KMS-11 (cell line): ENCODE data around the gene WASF2.

Experiments
- H2AFZ ChIP-seq: fragments of 200-600 bp; sonication (generic); 2 replicates; pipeline ENCODE4 v1.6.1; 2016; ENCODE audit warnings: antibody characterized with exemption, mixed run types, low read depth
- H3K27ac ChIP-seq: fragments of 200-600 bp; sonication (generic); 2 replicates; pipeline ENCODE4 v1.6.1; 2016; ENCODE audit warnings: mild to moderate bottlenecking, mixed run types
- H3K27me3 ChIP-seq: fragments of 200-600 bp; sonication (generic); 2 replicates; pipeline ENCODE4 v1.6.1; 2017; ENCODE audit warnings: mild to moderate bottlenecking, low read depth, mixed run types, moderate library complexity; ENCODE audit not compliant: insufficient read depth
- H3K36me3 ChIP-seq: fragments of 200-600 bp; sonication (generic); 2 replicates; pipeline ENCODE4 v1.6.1; 2017; ENCODE audit warnings: mild to moderate bottlenecking, mixed run types; ENCODE audit not compliant: insufficient read depth
- H3K4me1 ChIP-seq: fragments of 200-600 bp; sonication (generic); 2 replicates; pipeline ENCODE4 v1.6.1; 2016; ENCODE audit warnings: mild to moderate bottlenecking, low read depth, mixed run types; ENCODE audit not compliant: poor library complexity, severe bottlenecking
- H3K4me2 ChIP-seq: fragments of 200-600 bp; sonication (generic); 2 replicates; pipeline ENCODE4 v1.7.0; 2016; ENCODE audit warnings: mild to moderate bottlenecking, mixed run types
- H3K4me3 ChIP-seq: fragments of 200-600 bp; sonication (generic); IDR thresholded peaks from 2 replicates; pipeline ENCODE4 v1.6.1; 2017; ENCODE audit warnings: low read depth, low read length, mixed read lengths; ENCODE audit not compliant: insufficient read depth
- H3K79me2 ChIP-seq: fragments of 200-600 bp; sonication (generic); 2 replicates; pipeline ENCODE4 v1.6.1; 2016; ENCODE audit warnings: low read depth, mixed run types; ENCODE audit not compliant: insufficient read depth
- H3K9ac ChIP-seq: fragments of 200-600 bp; sonication (generic); 2 replicates; pipeline ENCODE4 v1.6.1; 2016; ENCODE audit warnings: mild to moderate bottlenecking, mixed run types
- H4K20me1 ChIP-seq: fragments of 200-600 bp; sonication (generic); 2 replicates; pipeline ENCODE4 v1.6.1; 2016; ENCODE audit warnings: mild to moderate bottlenecking, mixed run types; ENCODE audit not compliant: insufficient read depth
- TF ChIP-seq, protein P1 (sequence below): fragments of 200-600 bp; sonication (generic); conservative IDR thresholded peaks from 2 replicates; pipeline ENCODE4 v1.6.1; 2017; ENCODE audit warnings: low read depth, mild to moderate bottlenecking, antibody characterized with exemption, low read length, moderate library complexity, mixed read lengths

The WASF2 gene

GRCh38 chr1:27359822-27360158 is 130.2 kb downstream of the WASF2 start:
- Histone ChIP-seq H3K27me3 (no peaks in the 10 kb centered on the region), H3K27ac (no peak overlapping the region), H3K4me2 (no peak overlapping the region), H3K79me2 (no peaks in the 10 kb centered on the region), H3K36me3 (no peaks in the 10 kb centered on the region), H2AFZ (no peak overlapping the region), H3K4me3 (no peak overlapping the region), H3K4me1 (peaks cover 7% of the 10 kb centered on the region), H3K9ac (no peak overlapping the region), H4K20me1 (no peaks in the 10 kb centered on the region)
- TF ChIP-seq, protein P1, sequence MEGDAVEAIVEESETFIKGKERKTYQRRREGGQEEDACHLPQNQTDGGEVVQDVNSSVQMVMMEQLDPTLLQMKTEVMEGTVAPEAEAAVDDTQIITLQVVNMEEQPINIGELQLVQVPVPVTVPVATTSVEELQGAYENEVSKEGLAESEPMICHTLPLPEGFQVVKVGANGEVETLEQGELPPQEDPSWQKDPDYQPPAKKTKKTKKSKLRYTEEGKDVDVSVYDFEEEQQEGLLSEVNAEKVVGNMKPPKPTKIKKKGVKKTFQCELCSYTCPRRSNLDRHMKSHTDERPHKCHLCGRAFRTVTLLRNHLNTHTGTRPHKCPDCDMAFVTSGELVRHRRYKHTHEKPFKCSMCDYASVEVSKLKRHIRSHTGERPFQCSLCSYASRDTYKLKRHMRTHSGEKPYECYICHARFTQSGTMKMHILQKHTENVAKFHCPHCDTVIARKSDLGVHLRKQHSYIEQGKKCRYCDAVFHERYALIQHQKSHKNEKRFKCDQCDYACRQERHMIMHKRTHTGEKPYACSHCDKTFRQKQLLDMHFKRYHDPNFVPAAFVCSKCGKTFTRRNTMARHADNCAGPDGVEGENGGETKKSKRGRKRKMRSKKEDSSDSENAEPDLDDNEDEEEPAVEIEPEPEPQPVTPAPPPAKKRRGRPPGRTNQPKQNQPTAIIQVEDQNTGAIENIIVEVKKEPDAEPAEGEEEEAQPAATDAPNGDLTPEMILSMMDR: no peak

DNA sequence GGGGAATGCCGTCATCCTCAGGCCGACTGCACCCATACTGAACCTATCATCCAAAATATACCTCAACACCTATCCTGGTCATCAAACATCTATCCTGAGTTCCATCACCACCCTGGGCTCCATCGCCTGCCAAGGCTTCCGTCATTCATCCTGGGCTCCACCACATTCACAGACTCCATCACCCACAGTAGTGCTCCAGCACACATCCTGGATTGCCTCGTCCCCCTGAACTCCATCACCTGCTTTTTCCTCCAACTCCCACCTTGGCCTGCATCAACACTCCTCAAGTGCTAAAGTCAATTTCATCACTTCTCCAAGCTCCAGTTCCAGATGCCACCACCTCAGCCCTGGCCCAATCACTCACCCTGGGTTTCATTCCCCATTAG is 131.0 kb downstream of the WASF2 start:
- H3K4me2 ChIP-seq: no peak overlapping the region
- no peaks in the 10 kb centered on the region for H3K36me3 ChIP-seq
- no peaks in the 10 kb centered on the region for H3K79me2 ChIP-seq
- no peaks in the 10 kb centered on the region for H3K27me3 ChIP-seq
- no peak overlapping the region for H3K9ac ChIP-seq
- H2AFZ ChIP-seq: no peak overlapping the region
- TF ChIP-seq, protein P1: no peak
- no peak overlapping the region for H3K27ac ChIP-seq
- H3K4me3 ChIP-seq: no peak overlapping the region
- H4K20me1 ChIP-seq: no peaks in the 10 kb centered on the region
- H3K4me1 ChIP-seq: peaks cover 7% of the 10 kb centered on the region

GRCh38 chr1:27358038-27358927 is 131.7 kb downstream of the WASF2 start:
- Histone ChIP-seq H3K4me2 (peak overlapping the region; percentile 79; the same call in 1 of the 2 replicates), H3K27ac (no peak overlapping the region), H4K20me1 (no peaks in the 10 kb centered on the region), H3K27me3 (no peaks in the 10 kb centered on the region), H2AFZ (no peak overlapping the region; the same call in 1 of the 2 replicates), H3K4me1 (peaks cover 7% of the 10 kb centered on the region), H3K36me3 (no peaks in the 10 kb centered on the region), H3K4me3 (no peak overlapping the region), H3K9ac (no peak overlapping the region), H3K79me2 (no peaks in the 10 kb centered on the region)
- TF ChIP-seq, protein P1: no peak

- no peak overlapping the region for H3K27ac ChIP-seq
- peaks cover 7% of the 10 kb centered on the region for H3K4me1 ChIP-seq
- H3K79me2 ChIP-seq: no peaks in the 10 kb centered on the region
- TF ChIP-seq, protein P1: peak; percentile 85
- H3K9ac ChIP-seq: no peak overlapping the region
- no peaks in the 10 kb centered on the region for H3K36me3 ChIP-seq
- H2AFZ ChIP-seq: peak overlapping the region; percentile 79
- no peaks in the 10 kb centered on the region for H3K27me3 ChIP-seq
- no peaks in the 10 kb centered on the region for H4K20me1 ChIP-seq
- peak overlapping the region; percentile 79 for H3K4me2 ChIP-seq
- H3K4me3 ChIP-seq: no peak overlapping the region
These were observed 132.5 kb downstream of the WASF2 start for GRCh38 chr1:27357281-27358037.
